Body of pancreas (tissue), 4 donors: Measurements from ENCODE around the gene AP1S1. TPM values are rescaled to one million over a fixed set of nuclear protein-coding genes. Genes with fewer than 3 reads are reported as not detected.
"Not testable (repeated sequence)": the region's sequence is repeated elsewhere in the genome, so short reads cannot be mapped to it uniquely, and the experiment has no call there.

Experiments used
- ATAC-seq: fragments of 150-250 bp; one replicate; pipeline ENCODE4 v1.9.1; 2016
- DNase-seq, 4 donors: peaks; one replicate each; pipeline ENCODE4 v3.0.0-alpha.2; 2019
- H3K27ac ChIP-seq, 4 donors: fragments of 200-600 bp; sonication (generic); 1 replicate in 3 of 4; 2 replicates in 1 of 4; pipeline versions ENCODE4 v1.5.1 to v1.6.1; 2016 to 2019; ENCODE audit warnings: mild to moderate bottlenecking in 1 of 4, mixed read lengths in 1 of 4, moderate library complexity in 1 of 4
- H3K27me3 ChIP-seq, 2 donors: fragments of 200-600 bp; sonication (generic); one replicate each; pipeline ENCODE4 v1.6.0; 2016; ENCODE audit warnings: mild to moderate bottlenecking in 1 of 2
- H3K36me3 ChIP-seq, 2 donors: fragments of 200-600 bp; sonication (generic); replicated peaks in 1 of 2; 2 replicates each; pipeline ENCODE4 v1.5.1; 2016; ENCODE audit warnings: low read depth in 2 of 2; ENCODE audit not compliant: insufficient read depth in 1 of 2
- H3K4me1 ChIP-seq: fragments of 200-600 bp; sonication (generic); one replicate; pipeline ENCODE4 v1.6.0; 2016
- H3K4me3 ChIP-seq, 2 donors: fragments of 200-600 bp; sonication (generic); 1 replicate in 1 of 2; 2 replicates in 1 of 2; pipeline ENCODE4 v1.5.1; 2016 to 2019
- H3K9me3 ChIP-seq, 3 donors: fragments of 200-600 bp; sonication (generic); 1 replicate in 2 of 3; 2 replicates in 1 of 3; pipeline ENCODE4 v1.5.1; 2016
- CTCF ChIP-seq, 7 experiments: fragments of 450-650 bp in 4 of 7; fragments of 200-600 bp in 3 of 7; sonication (generic) in 3 of 7; IDR thresholded peaks; one replicate each; pipeline ENCODE4 v1.5.1; 2016 to 2019; ENCODE audit warnings: antibody characterized with exemption in 7 of 7
- POLR2A ChIP-seq, 3 donors: fragments of 450-650 bp; IDR thresholded peaks; one replicate each; pipeline ENCODE4 v1.6.1; 2016; ENCODE audit warnings: antibody characterized with exemption in 3 of 3, mild to moderate bottlenecking in 2 of 3
- WGBS, 2 donors: methylation state at CpG; one replicate each; pipeline ENCODE4 v1.1.5; 2017; 5-methylcytosine and 5-hydroxymethylcytosine counted together
- intact Hi-C: fragments of 100-400 bp; cut with DNase I; formaldehyde crosslinking; loops from one replicate; pipeline ENCODE4 v1.15.1; 2023
- total RNA-seq, 2 donors: library from RNA; depleted of rRNA; stranded (reverse); fragments of >200 nt; gene quantifications; one replicate each; pipeline ENCODE4 v1.1.0, GENCODE V29; 2016

The AP1S1 gene
- total RNA-seq, 2 donors from 2014 or later = 12.2 to 23.6 TPM

GRCh38 chr7:101108961-101109360, 45.3 kb upstream of the AP1S1 start:
- DNase-seq = no peak
- no peak overlapping the region for H3K4me3 ChIP-seq
- peak overlapping the region in 1 of 4 donors; percentile 23 for H3K27ac ChIP-seq
- H3K9me3 ChIP-seq = no peaks in the 10 kb centered on the region
- intact Hi-C loops = no loop called here
- H3K27me3 ChIP-seq = no peaks in the 10 kb centered on the region
- no peaks in the 10 kb centered on the region for H3K36me3 ChIP-seq
- WGBS, 2 donors = 66 to 74% methylated on average over 6 to 7 of the region's 7 CpGs
- TF ChIP-seq CTCF (IDR thresholded peaks at IDR 0.05) = no peak
- no peak for TF ChIP-seq POLR2A (IDR thresholded peaks at IDR 0.05)
- ATAC-seq = no peak
- H3K4me1 ChIP-seq = no peaks in the 10 kb centered on the region

GRCh38 chr7:101109368-101109767, 44.9 kb upstream of the AP1S1 start:
- TF ChIP-seq POLR2A (IDR thresholded peaks at IDR 0.05) (no peak), CTCF (IDR thresholded peaks at IDR 0.05) (no peak)

GRCh38 chr7:101111261-101111660, 43.0 kb upstream of the AP1S1 start:
- Histone ChIP-seq H3K27me3 (no peaks in the 10 kb centered on the region), H3K36me3 (no peaks in the 10 kb centered on the region), H3K9me3 (no peaks in the 10 kb centered on the region), H3K4me1 (no peaks in the 10 kb centered on the region), H3K27ac (peak overlapping the region in 2 of 4 donors; percentile 23 to 58), H3K4me3 (no peak overlapping the region)
- intact Hi-C loops = no loop called here
- no peak for ATAC-seq
- no peak for TF ChIP-seq POLR2A (IDR thresholded peaks at IDR 0.05)
- no peak for TF ChIP-seq CTCF (IDR thresholded peaks at IDR 0.05)
- DNase-seq = no peak
- WGBS, 2 donors = 81 to 86% methylated on average over 5 of the region's 5 CpGs

More at GRCh38 chr7:101109368-101109767, 44.9 kb upstream of the AP1S1 start:
- intact Hi-C loops = no loop called here
- H3K9me3 ChIP-seq = no peaks in the 10 kb centered on the region
- DNase-seq (no peak), ATAC-seq (no peak)
- no peak overlapping the region for H3K4me3 ChIP-seq
- H3K27ac ChIP-seq = no peak overlapping the region
- 56 to 57% methylated on average over 6 of the region's 6 CpGs for WGBS, 2 donors
- H3K27me3 ChIP-seq = no peaks in the 10 kb centered on the region
- H3K4me1 ChIP-seq = no peaks in the 10 kb centered on the region
- H3K36me3 ChIP-seq = no peaks in the 10 kb centered on the region

DNA sequence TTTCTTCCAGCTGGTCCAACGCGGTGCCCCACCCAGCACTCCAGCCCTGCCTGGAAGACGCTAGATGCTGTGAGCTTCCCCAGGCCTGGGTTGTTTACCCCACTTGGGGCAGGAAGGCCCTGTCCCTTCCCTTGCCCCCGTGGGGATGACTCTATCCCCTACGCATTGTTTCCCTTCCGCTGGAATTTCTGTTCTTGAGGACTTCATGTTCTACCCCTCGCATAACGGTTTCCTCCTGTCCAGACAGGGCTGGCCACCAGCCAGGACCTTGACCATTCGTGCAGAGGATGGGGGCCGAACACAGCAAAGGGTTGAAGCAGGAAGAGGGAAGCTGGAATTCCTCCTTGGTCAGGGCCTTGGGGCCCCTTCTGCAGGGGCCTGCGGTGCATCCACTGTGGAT, 42.0 kb upstream of the AP1S1 start:
- Histone ChIP-seq H3K4me3 (no peak overlapping the region), H3K9me3 (no peaks in the 10 kb centered on the region), H3K27ac (peak overlapping the region in 2 of 4 donors; percentile 23 to 58), H3K36me3 (no peaks in the 10 kb centered on the region), H3K27me3 (no peaks in the 10 kb centered on the region), H3K4me1 (no peaks in the 10 kb centered on the region)
- ATAC-seq (peak; percentile 69), DNase-seq (peak; percentile 34 to 50 (median 46))
- 74 to 83% methylated on average over 10 to 11 of the region's 11 CpGs for WGBS, 2 donors
- intact Hi-C loops = no loop called here
- TF ChIP-seq CTCF (IDR thresholded peaks at IDR 0.05) = no peak
- no peak for TF ChIP-seq POLR2A (IDR thresholded peaks at IDR 0.05)

- H3K27ac ChIP-seq, H3K9me3 ChIP-seq, H3K27me3 ChIP-seq, H3K4me3 ChIP-seq, ATAC-seq, DNase-seq, H3K36me3 ChIP-seq, H3K4me1 ChIP-seq, intact Hi-C loops: not testable (repeated sequence)
- 91% methylated on average over 7 of the region's 7 CpGs for WGBS, 2 donors
These were observed 41.1 kb upstream of the AP1S1 start for GRCh38 chr7:101113140-101113539.
